Gastrocnemius medialis (tissue), 4 donors: ENCODE results near the gene CT45A8.
"Not testable (repeated sequence)": the region's sequence is repeated elsewhere in the genome, so short reads cannot be mapped to it uniquely, and the experiment has no call there.

Experiments
- CTCF ChIP-seq, 5 experiments: fragments of 450-650 bp in 3 of 5; fragments of 200-600 bp in 2 of 5; sonication (generic) in 2 of 5; IDR thresholded peaks in 4 of 5; conservative IDR thresholded peaks in 1 of 5; 1 replicate in 4 of 5; 2 replicates in 1 of 5; pipeline ENCODE4 v1.5.1; 2016 to 2019; ENCODE audit warnings: antibody characterized with exemption in 5 of 5, mild to moderate bottlenecking in 3 of 5, moderate library complexity in 3 of 5
- POLR2A ChIP-seq, 2 donors: fragments of 450-650 bp; IDR thresholded peaks; one replicate each; pipeline ENCODE4 v1.6.1; 2017; ENCODE audit warnings: antibody characterized with exemption in 2 of 2, mild to moderate bottlenecking in 2 of 2, moderate library complexity in 2 of 2

- not testable (repeated sequence) for TF ChIP-seq CTCF (IDR thresholded peaks at IDR 0.05 in 4 of 5, conservative IDR thresholded peaks at IDR 0.05 in 1 of 5); POLR2A (IDR thresholded peaks at IDR 0.05)
These were observed 51.7 kb downstream of the CT45A8 start, which contains the start of gene CT45A6 for GRCh38 chrX:135802687-135803086.
